ENCODE results near the gene DENND1A.

DNA sequence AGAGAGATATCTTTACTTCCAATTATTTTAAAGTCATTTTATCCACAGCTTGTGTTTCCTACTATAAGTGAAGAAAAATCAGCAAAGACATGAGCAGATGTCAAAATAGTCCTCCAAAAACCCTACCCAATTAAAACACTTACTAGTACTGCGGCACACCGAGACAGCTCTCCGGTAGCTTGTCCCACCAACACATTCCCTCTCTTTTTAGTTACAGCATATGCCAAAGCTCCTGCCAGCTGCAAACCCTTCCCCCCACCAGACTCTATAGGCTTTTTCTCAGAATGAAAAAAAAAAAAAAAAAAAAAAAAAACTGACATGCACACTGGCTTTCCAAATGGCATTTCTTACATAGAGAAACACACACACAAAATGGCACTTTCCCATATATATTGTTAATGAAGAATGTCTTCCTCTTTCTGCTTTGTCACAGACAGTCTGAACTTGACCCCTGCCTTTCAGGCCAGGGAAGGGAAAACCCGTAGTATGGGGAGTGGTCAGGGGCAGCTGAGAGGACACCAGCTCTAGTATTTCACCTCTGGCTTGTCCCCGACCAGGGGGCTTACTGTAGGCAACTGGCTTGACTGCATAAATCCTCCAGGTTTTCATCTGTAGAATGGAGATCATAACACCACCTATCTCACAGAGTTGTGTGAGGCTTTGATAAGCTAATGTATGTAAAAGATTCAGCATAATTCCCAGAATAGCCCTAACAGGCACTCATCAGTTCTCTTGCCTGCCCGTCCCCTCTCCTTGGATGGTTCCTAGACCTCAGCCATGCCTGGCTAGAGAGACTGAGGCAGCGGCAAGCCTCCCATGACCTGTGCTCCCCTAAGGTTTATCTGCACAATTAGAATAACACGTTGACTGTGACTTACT is 340.3 kb downstream of the DENND1A start:
- TF ChIP-seq, protein P1, sequence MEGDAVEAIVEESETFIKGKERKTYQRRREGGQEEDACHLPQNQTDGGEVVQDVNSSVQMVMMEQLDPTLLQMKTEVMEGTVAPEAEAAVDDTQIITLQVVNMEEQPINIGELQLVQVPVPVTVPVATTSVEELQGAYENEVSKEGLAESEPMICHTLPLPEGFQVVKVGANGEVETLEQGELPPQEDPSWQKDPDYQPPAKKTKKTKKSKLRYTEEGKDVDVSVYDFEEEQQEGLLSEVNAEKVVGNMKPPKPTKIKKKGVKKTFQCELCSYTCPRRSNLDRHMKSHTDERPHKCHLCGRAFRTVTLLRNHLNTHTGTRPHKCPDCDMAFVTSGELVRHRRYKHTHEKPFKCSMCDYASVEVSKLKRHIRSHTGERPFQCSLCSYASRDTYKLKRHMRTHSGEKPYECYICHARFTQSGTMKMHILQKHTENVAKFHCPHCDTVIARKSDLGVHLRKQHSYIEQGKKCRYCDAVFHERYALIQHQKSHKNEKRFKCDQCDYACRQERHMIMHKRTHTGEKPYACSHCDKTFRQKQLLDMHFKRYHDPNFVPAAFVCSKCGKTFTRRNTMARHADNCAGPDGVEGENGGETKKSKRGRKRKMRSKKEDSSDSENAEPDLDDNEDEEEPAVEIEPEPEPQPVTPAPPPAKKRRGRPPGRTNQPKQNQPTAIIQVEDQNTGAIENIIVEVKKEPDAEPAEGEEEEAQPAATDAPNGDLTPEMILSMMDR (IDR thresholded peaks at IDR 0.05) = no peak
- no peak for TF ChIP-seq EP300 (IDR thresholded peaks at IDR 0.05)
- TF ChIP-seq POLR2A (IDR thresholded peaks at IDR 0.05) = no peak
- no peak for TF ChIP-seq POLR2AphosphoS5 (IDR thresholded peaks at IDR 0.05)
